ENCODE results near the gene CLIP1.
A peak's percentile ranks its signal among the peaks of the same experiment; 100 is the strongest.

DNA sequence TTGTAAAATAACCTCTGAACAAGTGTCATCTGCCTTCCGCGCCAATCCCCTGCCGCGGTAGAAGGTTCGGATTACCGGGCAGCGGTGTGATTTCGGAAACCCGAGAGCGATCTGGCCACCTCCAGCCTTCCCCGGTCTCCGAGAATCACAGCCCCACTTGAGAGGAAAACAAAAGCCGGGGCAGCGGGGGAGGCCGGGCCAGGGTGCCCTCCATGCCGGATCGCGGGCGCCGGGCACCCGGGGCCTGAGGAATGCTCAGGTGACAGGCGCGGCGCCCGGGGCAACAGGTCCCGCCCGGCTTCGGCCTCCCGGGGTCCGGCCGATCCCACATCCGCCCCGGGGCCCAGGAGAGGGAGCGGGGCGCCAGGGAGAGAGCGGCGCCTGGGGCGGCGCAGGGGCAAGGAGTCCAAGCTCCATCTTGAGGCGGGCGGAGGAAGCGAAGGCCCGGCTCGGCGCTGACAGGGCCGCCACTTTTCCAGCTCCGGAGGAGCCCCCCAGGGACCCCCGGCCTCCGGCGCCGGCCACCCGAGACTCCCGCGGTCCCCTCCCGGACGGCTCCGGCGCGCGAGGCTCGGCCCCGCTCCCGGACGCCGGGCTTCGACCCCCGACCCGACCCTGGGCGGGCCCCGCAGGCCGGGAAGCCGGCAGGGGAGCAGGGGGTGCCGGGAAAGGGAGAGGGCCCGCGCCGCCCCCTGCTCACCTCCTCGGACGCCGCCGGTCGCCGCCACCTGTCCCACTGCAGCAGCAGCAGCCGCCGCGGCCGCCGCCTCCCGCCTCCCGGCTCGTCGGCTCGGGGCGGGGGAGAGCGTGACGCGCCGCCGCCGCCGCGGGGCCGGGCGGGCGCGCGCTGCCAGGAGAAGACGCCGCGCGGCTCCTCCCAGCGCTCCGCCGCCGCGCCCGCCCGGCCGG, at the start of gene CLIP1:
- TF ChIP-seq, protein P1, sequence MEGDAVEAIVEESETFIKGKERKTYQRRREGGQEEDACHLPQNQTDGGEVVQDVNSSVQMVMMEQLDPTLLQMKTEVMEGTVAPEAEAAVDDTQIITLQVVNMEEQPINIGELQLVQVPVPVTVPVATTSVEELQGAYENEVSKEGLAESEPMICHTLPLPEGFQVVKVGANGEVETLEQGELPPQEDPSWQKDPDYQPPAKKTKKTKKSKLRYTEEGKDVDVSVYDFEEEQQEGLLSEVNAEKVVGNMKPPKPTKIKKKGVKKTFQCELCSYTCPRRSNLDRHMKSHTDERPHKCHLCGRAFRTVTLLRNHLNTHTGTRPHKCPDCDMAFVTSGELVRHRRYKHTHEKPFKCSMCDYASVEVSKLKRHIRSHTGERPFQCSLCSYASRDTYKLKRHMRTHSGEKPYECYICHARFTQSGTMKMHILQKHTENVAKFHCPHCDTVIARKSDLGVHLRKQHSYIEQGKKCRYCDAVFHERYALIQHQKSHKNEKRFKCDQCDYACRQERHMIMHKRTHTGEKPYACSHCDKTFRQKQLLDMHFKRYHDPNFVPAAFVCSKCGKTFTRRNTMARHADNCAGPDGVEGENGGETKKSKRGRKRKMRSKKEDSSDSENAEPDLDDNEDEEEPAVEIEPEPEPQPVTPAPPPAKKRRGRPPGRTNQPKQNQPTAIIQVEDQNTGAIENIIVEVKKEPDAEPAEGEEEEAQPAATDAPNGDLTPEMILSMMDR (IDR thresholded peaks at IDR 0.05): peak in 5 of 6 experiments; percentile 14 to 43 (median 34)
- TF ChIP-seq POLR2A (IDR thresholded peaks at IDR 0.05): peak in 2 of 4 donors; percentile 79 to 83

All from esophagus squamous epithelium (tissue), 4 donors.